Activated gamma-delta T cell treated with Interleukin-2 at 50 U/mL for 16 hours (primary cell): Measurements from ENCODE around the gene TMED9.

Experiments
- DNase-seq: peaks from one replicate; pipeline ENCODE4 v3.0.0-alpha.2; 2020

The TMED9 gene

GRCh38 chr5:177588413-177588909 is 3.5 kb upstream of the TMED9 start:
- DNase-seq, result no peak

GRCh38 chr5:177590406-177590805 is 1.6 kb upstream of the TMED9 start:
- no peak for DNase-seq

GRCh38 chr5:177591690-177592009 is 353 bp upstream of the TMED9 start:
- no peak for DNase-seq

GRCh38 chr5:177592905-177593304 is 902 bp downstream of the TMED9 start:
- no peak for DNase-seq

- DNase-seq, result no peak
Observed at GRCh38 chr5:177593511-177593910, 1.5 kb downstream of the TMED9 start.

- DNase-seq, result no peak
Observed at GRCh38 chr5:177594071-177594470, 2.1 kb downstream of the TMED9 start.

- DNase-seq, result no peak
Observed at GRCh38 chr5:177595026-177595585, 3.1 kb downstream of the TMED9 start.

- DNase-seq, result no peak
Observed at GRCh38 chr5:177595991-177596774, 4.2 kb downstream of the TMED9 start.

- no peak for DNase-seq
Observed at GRCh38 chr5:177596775-177597238, 4.8 kb downstream of the TMED9 start.

- DNase-seq, result no peak
Observed at GRCh38 chr5:177598477-177598876, 6.5 kb downstream of the TMED9 start.

- DNase-seq, result peak; percentile 83
Observed at GRCh38 chr5:177599731-177600507, 7.9 kb downstream of the TMED9 start, which contains the start of gene B4GALT7. Gene B4GALT7, plus strand, starts transcription at chr5:177600132. Its CDS starts 79 bp downstream, at chr5:177600211.

- no peak for DNase-seq
Observed at GRCh38 chr5:177600508-177601018, 8.6 kb downstream of the TMED9 start.

GRCh38 chr5:177601126-177601525 is 9.1 kb downstream of the TMED9 start:
- no peak for DNase-seq

GRCh38 chr5:177601577-177602457 is 9.8 kb downstream of the TMED9 start:
- DNase-seq, result no peak

- no peak for DNase-seq
Observed at GRCh38 chr5:177602458-177602830, 10.4 kb downstream of the TMED9 start.

GRCh38 chr5:177603631-177604030 is 11.6 kb downstream of the TMED9 start:
- DNase-seq, result no peak

- no peak for DNase-seq
Observed at GRCh38 chr5:177604116-177604521, 12.1 kb downstream of the TMED9 start.

- DNase-seq, result no peak
Observed at GRCh38 chr5:177604656-177605055, 12.7 kb downstream of the TMED9 start.

GRCh38 chr5:177605078-177605477 is 13.1 kb downstream of the TMED9 start:
- DNase-seq, result no peak

- DNase-seq, result no peak
Observed at GRCh38 chr5:177605667-177606066, 13.7 kb downstream of the TMED9 start.

GRCh38 chr5:177606071-177607051 is 14.4 kb downstream of the TMED9 start:
- no peak for DNase-seq
